ENCODE measurements around the gene PIAS1.
"Not testable (repeated sequence)": the region's sequence is repeated elsewhere in the genome, so short reads cannot be mapped to it uniquely, and the experiment has no call there.

The PIAS1 gene

DNA sequence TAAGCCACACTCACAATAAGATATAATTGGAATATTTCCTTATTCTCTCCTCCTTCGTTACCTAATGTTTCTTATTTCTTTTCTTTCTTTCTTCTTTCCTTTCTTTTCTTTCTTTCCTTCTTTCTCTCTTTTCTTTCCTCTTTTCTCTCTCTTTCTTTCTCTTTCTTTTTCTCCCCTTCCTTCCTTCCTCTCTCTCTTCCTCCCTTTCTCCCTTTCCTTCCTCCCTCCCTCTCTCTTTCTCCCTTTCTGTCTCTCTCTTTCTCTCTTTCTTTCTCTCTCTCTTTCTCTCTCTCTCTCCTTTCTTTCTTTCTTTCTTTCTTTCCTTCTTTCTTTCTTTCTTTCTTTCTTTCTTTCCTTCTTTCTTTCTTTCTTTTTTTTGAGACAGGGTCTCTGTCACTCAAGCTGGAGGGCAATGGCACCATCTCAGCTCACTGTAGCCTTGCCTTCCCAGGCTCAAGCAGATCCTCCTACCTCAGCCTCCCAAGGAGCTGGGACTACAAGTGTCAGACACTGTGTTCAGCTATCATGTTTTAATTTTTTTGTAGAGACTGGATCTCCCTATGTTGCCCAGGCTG is 19.3 kb upstream of the PIAS1 start:
- no peak for DNase-seq (ENCODE audit: low read depth in 2 of 2)

DNA sequence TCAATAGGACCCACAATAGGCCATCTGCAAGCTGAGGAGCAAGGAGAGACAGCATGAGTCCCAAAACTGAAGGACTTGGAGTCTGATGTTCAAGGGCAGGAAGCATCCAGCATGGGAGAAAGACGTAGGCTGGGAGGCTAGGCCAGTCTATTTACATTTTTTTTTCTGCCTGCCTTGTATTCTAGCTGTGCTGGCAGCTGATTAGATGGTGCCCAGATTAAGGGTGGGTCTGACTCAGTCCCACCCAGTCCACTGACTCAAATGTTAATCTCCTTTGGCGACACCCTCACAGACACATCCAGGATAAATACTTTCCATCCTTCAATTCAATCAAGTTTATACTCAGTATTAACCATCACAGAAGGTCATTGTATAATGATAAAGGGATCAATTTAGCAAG is 15.9 kb upstream of the PIAS1 start:
- DNase-seq (ENCODE audit: low read depth in 2 of 2), result no peak

GRCh38 chr15:68040144-68040543 is 14.0 kb upstream of the PIAS1 start:
- no peak for DNase-seq (ENCODE audit: low read depth in 2 of 2)

DNA sequence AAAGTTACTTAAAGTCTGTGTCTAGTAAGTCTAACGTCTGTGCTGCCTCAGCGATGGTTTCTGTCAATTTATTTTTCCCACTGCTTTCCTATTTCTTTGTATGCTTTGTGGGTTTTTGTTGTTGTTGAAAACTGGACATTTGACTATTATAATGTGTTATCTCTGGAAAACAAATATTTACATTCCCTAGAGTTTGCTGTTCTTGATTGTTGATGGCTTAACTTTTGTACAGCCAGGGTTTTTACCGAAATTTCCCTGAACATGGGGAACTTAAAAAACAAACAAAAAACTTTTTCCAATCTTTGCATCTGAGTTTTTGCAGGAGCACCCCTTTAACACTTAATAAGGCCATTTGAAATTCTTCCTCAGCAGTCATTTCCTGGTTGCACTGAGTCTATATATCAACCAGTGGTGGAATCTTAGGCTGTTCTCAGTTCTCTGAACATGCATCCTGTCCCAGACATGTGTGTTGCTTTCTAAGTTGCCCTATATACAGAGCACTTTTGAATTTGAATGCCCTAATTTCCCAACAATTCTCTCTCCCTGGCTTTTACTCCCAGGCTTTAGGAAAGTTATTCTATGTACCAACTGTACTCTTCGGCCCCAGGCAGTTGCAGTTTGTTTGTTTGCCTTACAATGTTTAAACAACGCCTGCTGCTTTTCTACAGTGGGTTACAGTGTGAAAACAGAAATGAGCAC is 11.8 kb upstream of the PIAS1 start:
- no peak for DNase-seq (ENCODE audit: low read depth in 2 of 2)

GRCh38 chr15:68042855-68043222 is 11.3 kb upstream of the PIAS1 start:
- DNase-seq (ENCODE audit: low read depth in 2 of 2), result no peak

DNA sequence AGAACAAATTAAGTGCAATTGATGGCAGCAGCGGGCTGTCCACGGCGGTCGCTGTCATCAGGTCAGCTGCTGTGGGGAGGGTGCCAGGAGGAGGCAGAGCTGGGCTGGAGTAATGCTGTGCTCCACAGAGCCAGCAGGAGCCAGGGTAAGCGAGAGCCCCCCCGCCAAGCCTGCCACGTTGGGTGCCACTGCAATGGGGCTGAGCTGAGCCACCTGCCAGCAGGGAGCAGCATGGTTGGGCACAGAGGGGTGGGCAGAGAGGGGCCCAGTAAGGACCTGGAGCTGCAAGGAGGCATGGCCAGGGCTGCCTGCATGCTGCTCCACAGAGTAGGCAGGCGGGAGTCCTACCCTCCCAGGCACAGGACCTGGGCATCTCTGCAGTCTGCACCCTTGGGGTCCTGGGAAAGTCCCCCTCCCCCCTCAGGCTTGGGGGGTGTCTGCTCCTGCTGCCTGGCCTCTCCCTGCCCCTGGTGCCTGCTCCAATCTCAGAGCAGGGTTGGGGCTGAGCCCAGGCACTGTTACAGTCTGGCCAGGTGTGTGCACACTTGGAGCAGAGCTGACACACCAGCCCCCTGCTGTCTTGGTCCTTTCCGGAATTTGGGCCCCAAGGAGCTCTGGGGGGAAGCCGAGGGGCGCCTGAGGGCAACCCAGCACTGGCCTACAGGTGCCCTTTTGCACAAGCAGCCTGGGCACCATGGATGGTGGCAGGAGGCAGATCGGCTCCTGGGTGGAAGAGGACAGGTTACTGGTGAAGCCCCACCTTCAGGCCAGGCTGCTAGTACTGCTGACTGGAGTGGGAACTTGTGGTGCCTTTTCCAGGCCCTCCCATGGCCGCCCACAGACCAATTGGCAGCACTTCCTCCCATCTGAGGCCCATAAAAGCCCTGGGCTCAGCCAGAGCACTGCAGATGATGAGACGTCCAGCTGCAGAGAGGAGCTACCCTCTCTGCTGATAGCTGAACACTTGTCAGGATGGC is 8.5 kb upstream of the PIAS1 start:
- DNase-seq (ENCODE audit: low read depth in 2 of 2), result no peak

DNA sequence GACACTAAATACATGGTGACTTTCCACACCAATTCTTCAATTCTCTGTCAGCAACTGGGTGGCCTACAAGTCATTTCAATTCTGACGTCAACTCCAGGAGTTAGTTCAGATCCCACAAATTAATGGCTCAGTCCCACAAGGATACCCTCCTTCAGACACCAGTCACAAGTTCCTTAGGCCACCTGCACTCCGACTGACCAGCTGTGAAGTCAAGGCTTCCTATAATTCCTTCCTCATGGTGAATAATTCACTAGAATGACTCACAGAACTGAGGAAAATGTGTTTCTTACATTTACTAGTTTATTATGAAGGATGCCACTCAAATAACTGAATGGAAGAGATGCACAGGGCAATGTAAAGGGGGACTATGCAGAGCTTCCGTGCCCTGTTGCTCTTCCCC is 6.3 kb upstream of the PIAS1 start:
- DNase-seq (ENCODE audit: low read depth in 2 of 2), result no peak

- no peak for DNase-seq (ENCODE audit: low read depth in 2 of 2)
Measured at GRCh38 chr15:68051109-68051508, 3.0 kb upstream of the PIAS1 start.

DNA sequence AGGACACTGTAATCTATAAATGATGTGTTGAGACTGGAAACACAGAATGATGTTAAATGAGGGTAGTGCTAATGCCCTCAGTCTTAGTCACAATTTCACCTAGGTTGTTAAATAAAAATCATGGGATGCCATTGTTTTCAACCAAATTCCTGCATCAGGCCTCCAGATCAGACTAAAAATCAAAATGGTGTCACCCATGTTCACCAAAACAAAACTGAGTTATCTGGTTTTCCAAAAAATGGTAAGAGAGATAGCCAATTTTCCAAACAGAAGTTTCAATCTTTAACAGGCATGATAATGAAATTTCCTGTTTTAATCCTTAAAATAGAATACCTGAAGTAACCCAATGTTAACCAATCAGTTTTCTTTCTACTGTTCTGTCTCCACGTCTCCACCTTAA is 2.2 kb upstream of the PIAS1 start:
- no peak for DNase-seq (ENCODE audit: low read depth in 2 of 2)

- no peak for DNase-seq (ENCODE audit: low read depth in 2 of 2)
Measured at GRCh38 chr15:68052431-68052830, 1.7 kb upstream of the PIAS1 start.

DNA sequence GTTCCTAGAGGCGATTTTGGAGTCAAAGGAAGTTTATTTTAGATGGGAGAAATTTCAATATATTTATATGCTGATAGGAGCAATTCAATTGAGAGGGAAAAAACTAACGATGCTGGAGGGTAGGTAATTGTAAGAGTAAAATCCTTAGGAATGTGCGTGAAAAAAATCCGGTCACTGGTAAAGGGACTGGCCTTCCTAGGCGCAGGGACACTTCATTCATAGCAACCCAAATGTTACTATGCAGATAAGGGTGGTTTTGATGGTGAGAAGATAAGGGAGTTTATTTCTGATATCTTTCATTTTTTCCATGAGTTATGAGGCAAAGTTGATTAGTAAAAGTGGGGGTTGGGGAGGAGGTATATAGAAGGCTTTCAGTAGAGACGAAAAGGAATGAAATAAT is 1.1 kb upstream of the PIAS1 start:
- DNase-seq (ENCODE audit: low read depth in 2 of 2), result no peak

GRCh38 chr15:68054628-68055223 is 611 bp downstream of the PIAS1 start:
- peak; percentile 4 to 8 for DNase-seq (ENCODE audit: low read depth in 2 of 2)

- DNase-seq (ENCODE audit: low read depth in 2 of 2), result peak; percentile 4 to 5
Measured at GRCh38 chr15:68055224-68055705, 1.1 kb downstream of the PIAS1 start.

GRCh38 chr15:68056097-68056865 is 2.2 kb downstream of the PIAS1 start:
- DNase-seq (ENCODE audit: low read depth in 2 of 2), result no peak

GRCh38 chr15:68057034-68057433 is 2.9 kb downstream of the PIAS1 start:
- peak; percentile 3 for DNase-seq (ENCODE audit: low read depth in 2 of 2)

- no peak for DNase-seq (ENCODE audit: low read depth in 2 of 2)
Measured at GRCh38 chr15:68057758-68058157, 3.6 kb downstream of the PIAS1 start.

GRCh38 chr15:68058970-68059369 is 4.9 kb downstream of the PIAS1 start:
- not testable (repeated sequence) for DNase-seq (ENCODE audit: low read depth in 2 of 2)

GRCh38 chr15:68059630-68060029 is 5.5 kb downstream of the PIAS1 start:
- DNase-seq (ENCODE audit: low read depth in 2 of 2), result no peak

GRCh38 chr15:68061171-68061570 is 7.1 kb downstream of the PIAS1 start:
- DNase-seq (ENCODE audit: low read depth in 2 of 2), result no peak

- no peak for DNase-seq (ENCODE audit: low read depth in 2 of 2)
Measured at GRCh38 chr15:68061602-68062001, 7.5 kb downstream of the PIAS1 start.

DNA sequence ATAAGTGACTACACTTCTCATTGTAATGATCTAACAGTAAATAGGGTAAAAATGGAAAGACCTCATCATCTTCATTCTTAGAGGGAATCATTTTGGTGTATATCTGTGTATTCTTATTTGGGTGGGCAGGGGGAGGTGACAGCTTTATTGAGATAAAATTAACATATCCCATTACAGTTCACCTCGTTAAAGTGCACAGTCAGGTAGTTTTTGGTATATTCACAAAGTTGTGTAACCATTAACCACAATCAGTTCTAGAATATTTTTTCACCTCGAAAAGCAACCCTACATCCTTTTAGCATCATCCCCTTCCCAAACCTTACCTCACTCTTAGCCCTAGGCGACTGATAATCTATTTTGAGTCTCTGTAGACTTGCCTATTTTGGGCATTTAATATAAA is 8.1 kb downstream of the PIAS1 start:
- no peak for DNase-seq (ENCODE audit: low read depth in 2 of 2)
